GM21390 (cell line): Measurements from ENCODE around the gene COPS4.

ENCODE experiments used
- ATAC-seq: cut with Tn5 transposase; IDR thresholded peaks from one replicate; pipeline ENCODE4 v1.9.1; 2021; ENCODE audit not compliant: unreplicated experiment

Gene COPS4

DNA sequence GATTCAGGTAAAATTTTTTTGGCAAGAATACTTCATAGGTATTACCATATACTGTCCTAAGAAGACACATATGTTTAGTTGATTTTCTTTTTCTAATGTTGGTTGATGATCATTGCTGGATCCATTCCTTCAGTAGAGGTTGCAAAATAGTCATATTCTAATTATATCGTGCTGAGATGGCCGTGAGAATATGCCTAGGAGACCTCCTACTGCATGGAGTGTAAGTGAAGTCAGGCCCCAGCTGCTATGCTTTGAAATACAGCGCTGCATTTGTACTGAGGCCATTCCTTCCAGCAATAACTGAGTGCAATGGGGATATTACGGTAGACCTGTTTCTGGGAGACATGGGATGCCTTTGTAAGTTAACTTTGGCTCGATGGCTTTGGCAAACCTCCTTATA lies 86.3 kb downstream of the COPS4 start:
- ATAC-seq: no peak

DNA sequence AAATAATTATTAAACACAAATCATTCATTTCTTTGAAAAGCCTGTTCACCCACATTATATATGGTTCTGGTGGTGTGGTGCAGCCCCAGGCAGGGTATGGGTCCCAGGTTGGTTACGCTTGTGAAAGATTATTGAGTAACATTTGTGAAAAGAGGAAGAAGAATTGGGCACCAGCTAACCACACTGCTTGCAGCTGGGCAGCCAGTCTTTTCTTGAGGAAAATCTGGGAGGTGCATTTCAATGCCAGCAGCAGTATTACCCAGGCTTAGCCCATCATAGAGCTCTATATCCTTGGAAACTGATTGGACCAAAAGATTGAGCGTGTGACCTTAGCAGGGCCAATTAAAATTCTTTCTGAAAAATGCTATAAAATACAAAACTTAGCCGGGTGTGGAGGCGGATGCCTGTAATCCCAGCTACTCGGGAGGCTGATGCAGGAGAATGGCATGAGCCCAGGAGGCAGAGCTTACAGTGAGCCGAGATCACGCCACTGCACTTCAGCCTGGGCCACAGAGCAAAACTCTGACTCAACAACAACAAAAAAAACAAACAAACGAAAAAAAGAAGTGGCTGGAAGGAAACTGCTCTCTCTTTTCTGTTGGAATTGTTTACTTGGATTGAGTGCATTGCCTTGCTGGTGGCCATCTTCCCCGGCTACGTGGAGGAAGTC lies 89.3 kb downstream of the COPS4 start:
- ATAC-seq: no peak
